ENCODE results near the gene TTC3.

Gene TTC3

DNA sequence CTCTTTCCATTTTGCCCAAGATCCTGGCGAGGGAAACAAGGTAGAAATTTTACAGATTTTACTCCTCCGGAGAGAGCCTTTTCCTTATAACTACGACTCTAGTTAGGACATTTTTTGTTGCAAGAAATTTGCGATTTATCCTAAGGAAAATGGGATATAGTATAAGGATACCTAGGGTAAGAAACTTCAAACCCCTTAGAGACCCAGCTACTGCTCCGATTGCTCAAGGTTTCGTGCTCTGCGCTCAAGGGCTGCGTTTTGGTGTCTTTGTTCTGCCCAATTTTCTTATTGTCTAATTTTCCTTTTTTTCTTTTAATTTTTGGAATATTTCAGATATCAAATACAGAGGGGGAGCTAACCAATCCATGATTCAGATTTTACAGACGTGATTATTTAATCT, 1.5 kb downstream of the TTC3 start:
- no peak for ATAC-seq
- Mint-ChIP-seq H3K9me3 (no peaks in the 10 kb centered on the region), H3K27ac (no peak overlapping the region), H3K36me3 (peaks cover 42% of the 10 kb centered on the region), H3K4me3 (peak overlapping the region; percentile 95), H3K4me1 (peaks cover 59% of the 10 kb centered on the region)
- DNase-seq (ENCODE audit: low spot score in 2 of 2) = no peak

DNA sequence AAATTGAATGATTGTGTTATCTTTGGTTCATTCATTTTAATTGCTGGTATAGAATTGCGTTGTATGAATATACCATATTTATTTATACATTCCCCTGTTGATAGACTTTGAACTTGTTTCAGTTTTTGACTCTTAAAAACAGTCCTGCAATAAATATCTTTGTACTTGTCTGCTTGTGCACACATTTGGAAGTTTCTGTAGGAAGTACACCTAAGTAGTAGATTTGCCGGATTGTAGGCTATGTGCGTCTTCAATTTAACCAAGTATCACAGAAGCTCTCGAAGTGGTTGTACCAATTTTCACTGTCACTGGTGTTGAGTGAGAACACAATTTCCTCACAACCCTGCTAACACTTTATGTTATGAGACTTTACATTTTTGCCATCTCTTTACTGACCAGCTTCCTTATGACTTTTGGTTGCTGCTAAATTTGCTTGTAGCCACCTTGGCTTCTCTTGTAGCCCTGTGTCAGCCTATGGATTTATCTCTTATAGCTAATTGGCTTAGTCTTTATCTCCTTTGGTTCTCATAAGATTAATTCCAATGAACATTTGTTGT, 2.2 kb downstream of the TTC3 start:
- Mint-ChIP-seq H3K36me3 (peaks cover 35% of the 10 kb centered on the region), H3K4me1 (peaks cover 52% of the 10 kb centered on the region), H3K9me3 (no peaks in the 10 kb centered on the region), H3K4me3 (peak overlapping the region; percentile 95), H3K27ac (no peak overlapping the region)
- no peak for DNase-seq (ENCODE audit: low spot score in 2 of 2)
- ATAC-seq = no peak

DNA sequence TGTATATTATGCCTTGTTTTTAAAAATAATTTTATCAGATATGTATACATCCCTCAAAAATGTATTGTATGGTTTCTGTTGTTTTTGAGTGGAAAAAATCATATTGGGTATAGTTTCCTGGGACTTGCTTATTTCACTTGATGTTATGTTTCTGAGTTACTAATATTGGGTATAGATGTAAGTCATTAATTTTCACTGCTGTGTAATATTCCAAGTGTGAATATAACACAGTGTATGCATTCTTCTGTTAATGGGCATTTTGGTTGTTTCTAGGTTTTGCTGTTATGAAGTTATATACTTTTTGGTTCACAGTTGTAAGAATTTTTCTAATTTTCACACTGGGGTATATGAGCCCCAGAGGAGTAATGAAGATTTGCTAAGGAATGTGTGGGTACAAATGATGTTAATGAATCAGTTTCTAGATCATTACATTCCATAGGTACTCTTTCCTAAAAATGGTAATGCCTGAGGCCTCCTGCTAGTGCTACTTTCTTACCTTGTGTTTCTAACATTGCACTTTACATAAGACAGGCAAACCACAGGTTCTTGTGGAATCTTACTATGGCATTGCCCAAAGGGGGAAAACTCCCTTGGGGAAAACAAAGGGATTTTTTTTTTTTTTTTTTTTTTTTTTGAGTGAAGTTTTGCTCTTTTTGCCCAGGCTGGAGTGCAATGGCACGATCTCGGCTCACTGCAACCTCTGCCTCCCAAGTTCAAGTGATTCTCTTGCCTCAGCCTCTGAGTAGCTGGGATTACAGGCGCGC, 3.2 kb downstream of the TTC3 start:
- Mint-ChIP-seq H3K4me1 (peaks cover 43% of the 10 kb centered on the region), H3K36me3 (peaks cover 25% of the 10 kb centered on the region), H3K27ac (no peak overlapping the region), H3K9me3 (no peaks in the 10 kb centered on the region), H3K4me3 (no peak overlapping the region)
- ATAC-seq (no peak), DNase-seq (ENCODE audit: low spot score in 2 of 2) (no peak)

DNA sequence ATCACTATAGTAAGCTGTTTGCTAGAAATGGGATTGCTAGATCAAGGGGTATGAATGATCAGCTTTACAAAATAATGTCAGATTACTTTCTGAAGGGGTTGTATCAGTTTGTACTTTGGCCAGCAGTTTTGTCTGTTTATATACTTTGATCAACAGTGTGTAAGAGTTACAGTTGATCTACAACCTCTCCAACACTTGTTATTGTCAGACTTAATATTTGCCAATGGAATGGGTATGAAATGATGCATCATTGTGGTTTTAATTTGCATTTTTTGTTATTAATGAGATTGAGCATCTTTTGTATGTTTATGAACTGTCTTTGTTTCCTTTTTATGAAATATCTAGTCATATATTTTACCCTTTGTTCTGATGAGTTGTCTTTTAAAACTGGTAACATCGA, 4.3 kb downstream of the TTC3 start:
- Mint-ChIP-seq H3K36me3 (peaks cover 16% of the 10 kb centered on the region), H3K9me3 (no peaks in the 10 kb centered on the region), H3K4me1 (peaks cover 32% of the 10 kb centered on the region), H3K4me3 (no peak overlapping the region), H3K27ac (peak overlapping the region; percentile 65)
- ATAC-seq (no peak), DNase-seq (ENCODE audit: low spot score in 2 of 2) (no peak)

DNA sequence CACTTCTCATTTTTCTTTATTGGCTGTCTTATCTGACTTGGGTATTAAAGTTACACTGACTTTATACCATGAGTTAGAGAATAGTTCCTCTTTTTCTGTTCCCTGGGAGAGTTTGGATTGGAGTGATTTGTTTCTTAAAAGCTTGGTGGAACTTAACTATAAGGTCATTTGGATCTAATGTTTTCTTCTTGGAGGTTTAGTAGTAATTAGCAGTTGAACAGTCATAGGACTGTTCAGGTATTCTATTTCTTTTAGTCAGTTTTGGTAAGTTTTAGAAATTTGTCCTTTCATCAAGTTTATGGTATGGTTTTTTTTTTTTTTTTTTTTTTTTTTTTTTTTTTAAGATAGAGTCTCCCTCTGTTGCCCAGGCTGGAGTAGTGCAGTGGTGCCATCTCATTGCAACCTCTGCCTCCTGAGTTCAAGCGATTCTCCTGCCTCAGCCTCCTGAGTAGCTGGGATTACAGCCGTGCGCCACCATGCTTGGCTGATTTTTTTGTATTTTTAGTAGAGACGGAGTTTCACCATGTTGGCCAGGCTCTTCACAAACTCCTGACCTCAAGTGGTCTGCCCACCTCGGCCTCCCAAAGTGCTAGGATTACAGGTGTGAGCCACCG, 6.3 kb downstream of the TTC3 start:
- Mint-ChIP-seq H3K9me3 (no peaks in the 10 kb centered on the region), H3K4me3 (no peak overlapping the region), H3K27ac (no peak overlapping the region), H3K4me1 (peaks cover 39% of the 10 kb centered on the region), H3K36me3 (no peaks in the 10 kb centered on the region)
- no peak for DNase-seq (ENCODE audit: low spot score in 2 of 2)
- ATAC-seq = peak; percentile 51

DNA sequence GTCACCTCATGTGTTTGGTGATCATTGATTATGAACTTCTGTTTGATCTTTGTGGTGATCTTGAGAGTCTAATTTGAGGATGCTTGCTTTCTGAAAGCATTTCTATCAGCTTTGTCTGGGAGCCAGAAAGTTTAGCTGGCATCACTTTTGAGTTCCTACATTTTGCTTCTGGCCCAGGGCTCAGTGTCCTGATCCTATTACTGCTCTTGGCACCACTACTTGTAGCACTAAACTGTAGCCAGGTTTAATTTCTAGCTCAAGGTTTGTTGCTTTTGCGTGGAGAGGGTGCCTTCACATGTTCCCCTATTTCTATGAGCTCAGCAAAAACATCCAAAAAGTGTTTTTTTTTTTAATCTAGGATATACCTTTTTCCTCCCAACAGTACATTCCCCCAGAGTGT, 9.3 kb downstream of the TTC3 start:
- H3K9me3 Mint-ChIP-seq = no peaks in the 10 kb centered on the region
- DNase-seq (ENCODE audit: low spot score in 2 of 2) (no peak), ATAC-seq (no peak)
- H3K36me3 Mint-ChIP-seq = no peaks in the 10 kb centered on the region
- peaks cover 33% of the 10 kb centered on the region for H3K4me1 Mint-ChIP-seq
- no peak overlapping the region for H3K27ac Mint-ChIP-seq
- H3K4me3 Mint-ChIP-seq = no peak overlapping the region

DNA sequence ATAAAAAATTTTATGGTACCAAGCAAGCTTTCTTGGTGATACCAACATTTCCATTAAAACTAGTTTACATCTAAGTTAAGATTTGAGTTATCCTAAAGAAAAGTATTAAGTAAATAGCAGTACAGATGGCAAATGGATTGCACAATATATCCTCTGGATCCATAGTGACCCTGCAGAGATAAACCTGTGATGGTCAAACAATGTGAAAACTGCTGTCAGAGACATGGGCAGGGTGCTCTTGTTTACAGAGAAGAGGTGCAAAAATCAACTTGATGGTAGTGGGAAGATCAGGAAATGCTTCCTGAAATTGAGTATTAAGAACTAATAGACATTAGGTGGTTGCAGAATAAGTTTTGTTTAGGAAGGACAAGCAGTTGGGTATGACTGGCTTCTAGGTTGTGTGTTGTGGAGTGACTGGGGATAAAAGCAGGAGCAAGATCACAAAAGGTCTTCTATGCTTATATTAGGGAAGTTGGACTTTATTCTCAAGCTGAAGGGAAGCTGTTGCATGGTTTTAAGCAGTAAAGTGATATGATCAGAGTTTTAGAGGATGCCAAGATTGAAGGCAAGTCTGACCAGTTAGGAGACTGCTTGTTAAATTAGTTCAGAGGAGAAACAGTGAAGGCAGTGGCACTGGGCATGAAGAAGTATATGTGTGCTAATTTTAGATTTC, 9.9 kb downstream of the TTC3 start:
- H3K4me1 Mint-ChIP-seq = peaks cover 27% of the 10 kb centered on the region
- H3K27ac Mint-ChIP-seq = no peak overlapping the region
- no peak overlapping the region for H3K4me3 Mint-ChIP-seq
- no peak for ATAC-seq
- no peaks in the 10 kb centered on the region for H3K36me3 Mint-ChIP-seq
- no peak for DNase-seq (ENCODE audit: low spot score in 2 of 2)
- H3K9me3 Mint-ChIP-seq = no peaks in the 10 kb centered on the region

DNA sequence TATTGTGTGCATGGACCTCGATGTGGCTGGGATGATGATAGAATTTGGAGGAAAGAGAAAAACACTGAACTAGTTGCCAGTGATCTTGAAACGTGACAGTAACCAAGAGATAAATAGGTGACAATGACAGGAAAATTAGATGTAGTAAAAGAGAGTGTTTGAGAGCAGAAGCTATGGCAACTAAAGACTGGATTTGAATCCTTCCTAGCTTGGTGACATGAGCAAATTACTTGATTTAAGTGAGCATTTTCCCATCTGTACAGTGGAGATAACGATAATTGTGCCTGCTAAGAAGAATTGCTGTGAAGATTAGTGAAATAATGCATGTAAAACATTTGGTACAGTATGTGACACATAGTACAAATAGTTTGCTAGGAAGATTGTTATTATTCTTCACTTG, 12.7 kb downstream of the TTC3 start:
- Mint-ChIP-seq H3K36me3 (peaks cover 13% of the 10 kb centered on the region), H3K4me3 (no peak overlapping the region), H3K27ac (no peak overlapping the region), H3K4me1 (peaks cover 16% of the 10 kb centered on the region), H3K9me3 (no peaks in the 10 kb centered on the region)
- DNase-seq (ENCODE audit: low spot score in 2 of 2) = no peak
- no peak for ATAC-seq

DNA sequence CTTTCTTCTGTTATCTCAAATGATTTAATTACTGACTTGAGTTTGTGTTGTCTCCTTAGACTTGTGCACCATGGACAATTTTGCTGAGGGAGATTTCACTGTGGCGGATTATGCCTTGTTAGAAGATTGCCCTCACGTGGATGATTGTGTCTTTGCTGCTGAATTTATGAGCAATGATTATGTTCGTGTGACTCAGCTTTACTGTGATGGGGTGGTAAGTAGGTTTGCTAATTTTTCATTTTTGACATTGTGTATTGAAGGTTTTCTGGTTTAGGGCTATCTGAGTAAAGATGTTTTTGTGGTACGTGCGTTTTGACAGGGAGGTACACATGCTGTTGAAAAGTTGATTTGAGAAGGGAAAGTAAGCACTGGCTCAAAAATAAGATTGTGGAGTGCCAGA, 14.1 kb downstream of the TTC3 start:
- no peak overlapping the region for H3K27ac Mint-ChIP-seq
- ATAC-seq (peak; percentile 46), DNase-seq (ENCODE audit: low spot score in 2 of 2) (no peak)
- peaks cover 16% of the 10 kb centered on the region for H3K4me1 Mint-ChIP-seq
- H3K36me3 Mint-ChIP-seq = peaks cover 27% of the 10 kb centered on the region
- H3K9me3 Mint-ChIP-seq = no peaks in the 10 kb centered on the region
- H3K4me3 Mint-ChIP-seq = no peak overlapping the region

DNA sequence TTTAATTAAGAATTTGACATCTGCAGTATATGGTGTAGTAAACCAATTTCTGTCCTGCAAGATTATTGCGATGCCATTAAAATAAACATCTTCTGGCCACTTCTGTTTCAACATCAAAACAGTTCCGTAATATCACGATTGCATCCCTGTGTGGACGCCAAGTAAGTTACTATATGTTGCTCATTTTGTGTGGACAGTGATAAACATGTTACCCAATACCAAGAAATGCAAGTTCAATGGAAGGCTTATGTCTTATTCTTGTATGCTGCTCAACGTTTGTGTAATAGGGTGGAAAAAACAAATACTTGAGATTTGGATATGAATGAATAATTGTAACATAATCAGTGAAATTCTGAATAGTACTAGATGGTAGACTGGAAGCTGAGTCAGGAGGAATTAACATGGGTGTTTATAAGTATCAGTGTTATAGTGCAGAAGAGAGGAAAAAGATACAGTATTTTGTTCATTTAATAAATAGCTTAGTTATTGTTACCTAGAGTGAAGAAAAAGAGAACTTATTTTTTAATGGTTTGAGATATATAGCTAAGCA, 15.2 kb downstream of the TTC3 start:
- ATAC-seq (no peak), DNase-seq (ENCODE audit: low spot score in 2 of 2) (no peak)
- peaks cover 10% of the 10 kb centered on the region for H3K4me1 Mint-ChIP-seq
- no peak overlapping the region for H3K4me3 Mint-ChIP-seq
- H3K9me3 Mint-ChIP-seq = no peaks in the 10 kb centered on the region
- no peak overlapping the region for H3K27ac Mint-ChIP-seq
- H3K36me3 Mint-ChIP-seq = peaks cover 38% of the 10 kb centered on the region

DNA sequence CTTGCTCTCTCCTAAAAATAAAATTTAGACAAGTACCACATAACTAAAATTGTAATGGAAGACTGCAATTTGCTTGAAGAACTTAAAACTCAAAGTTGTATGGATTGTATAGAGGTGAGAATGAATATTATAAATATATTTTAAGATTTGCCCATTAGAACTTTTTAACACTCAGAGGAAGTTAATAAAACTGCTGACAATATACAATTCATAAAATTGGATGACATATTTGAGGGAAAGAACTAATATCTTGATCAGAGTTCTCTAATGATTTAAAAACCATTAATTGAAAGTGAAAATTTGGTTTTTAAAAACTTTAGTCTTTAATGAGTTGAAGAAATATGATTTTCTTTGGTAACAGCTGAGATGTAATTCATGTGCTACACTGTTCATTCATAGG, 20.9 kb downstream of the TTC3 start:
- no peaks in the 10 kb centered on the region for H3K9me3 Mint-ChIP-seq
- H3K36me3 Mint-ChIP-seq = peaks cover 90% of the 10 kb centered on the region
- DNase-seq (ENCODE audit: low spot score in 2 of 2) (no peak), ATAC-seq (no peak)
- no peak overlapping the region for H3K27ac Mint-ChIP-seq
- H3K4me3 Mint-ChIP-seq = no peak overlapping the region
- H3K4me1 Mint-ChIP-seq = no peaks in the 10 kb centered on the region

DNA sequence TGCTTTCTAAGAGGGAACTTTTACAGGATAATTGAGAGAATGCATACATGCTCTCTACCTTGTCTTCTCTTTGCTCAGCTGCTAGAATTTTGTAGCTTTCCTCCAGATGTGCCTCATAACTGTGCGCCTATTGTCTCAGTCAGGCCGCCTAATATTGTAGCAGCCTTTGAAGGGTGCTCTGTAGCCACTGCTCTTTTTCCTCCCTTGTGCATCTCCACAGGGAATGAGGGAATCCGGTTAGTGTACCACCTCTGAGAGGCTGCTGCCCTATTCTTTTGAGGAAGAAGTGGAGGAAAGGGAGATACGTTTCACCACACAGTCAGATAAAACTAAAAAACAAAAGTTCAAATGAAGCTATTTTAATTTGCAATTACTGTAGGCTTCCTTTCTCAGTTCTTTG, 22.8 kb downstream of the TTC3 start:
- Mint-ChIP-seq H3K4me1 (no peaks in the 10 kb centered on the region), H3K27ac (no peak overlapping the region), H3K9me3 (no peaks in the 10 kb centered on the region), H3K36me3 (peaks cover 83% of the 10 kb centered on the region), H3K4me3 (no peak overlapping the region)
- ATAC-seq (no peak), DNase-seq (ENCODE audit: low spot score in 2 of 2) (no peak)

DNA sequence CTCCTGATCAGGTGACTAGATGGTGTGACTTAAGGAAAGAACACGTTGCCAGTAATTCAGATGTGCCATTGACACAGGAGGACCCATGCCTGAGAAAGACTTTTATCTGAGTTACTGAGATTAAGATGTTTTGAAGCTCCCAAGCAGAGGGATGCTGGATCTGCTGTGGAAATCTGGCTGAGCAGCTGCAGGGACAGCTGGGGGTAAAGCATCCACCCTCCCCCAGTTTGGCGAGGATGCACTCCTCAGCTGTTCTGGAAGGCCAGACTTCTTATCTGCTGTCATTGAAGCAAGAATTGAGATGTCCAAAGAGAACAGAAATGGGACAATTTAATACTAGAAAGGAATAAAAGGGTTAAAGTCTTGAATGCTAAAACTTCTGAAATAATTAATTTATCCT, 25.7 kb downstream of the TTC3 start:
- peaks cover 3% of the 10 kb centered on the region for H3K4me1 Mint-ChIP-seq
- H3K27ac Mint-ChIP-seq = no peak overlapping the region
- H3K36me3 Mint-ChIP-seq = peaks cover 56% of the 10 kb centered on the region
- DNase-seq (ENCODE audit: low spot score in 2 of 2) (no peak), ATAC-seq (no peak)
- H3K4me3 Mint-ChIP-seq = no peak overlapping the region
- H3K9me3 Mint-ChIP-seq = peaks cover 2% of the 10 kb centered on the region

DNA sequence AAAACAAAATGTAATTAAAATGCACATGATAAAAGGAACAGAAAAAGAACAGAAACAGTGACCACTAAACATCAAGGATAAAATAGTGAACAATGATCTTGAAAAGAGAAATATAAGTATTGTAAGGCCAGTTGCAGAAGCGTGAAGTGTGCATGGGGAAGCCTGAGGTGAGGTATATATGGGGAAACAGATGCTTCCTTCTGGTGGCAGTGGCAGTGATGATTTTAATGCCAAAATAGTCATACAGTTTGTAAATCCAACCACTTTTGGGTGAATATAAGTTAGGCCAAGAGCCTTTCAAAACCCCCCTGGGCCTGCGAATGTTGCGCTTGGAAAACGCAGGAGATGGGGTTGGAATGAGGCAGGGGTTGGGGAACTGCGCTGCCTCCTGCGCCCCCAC, 27.3 kb downstream of the TTC3 start:
- Mint-ChIP-seq H3K36me3 (peaks cover 43% of the 10 kb centered on the region), H3K27ac (no peak overlapping the region), H3K9me3 (peaks cover 5% of the 10 kb centered on the region), H3K4me1 (peaks cover 7% of the 10 kb centered on the region), H3K4me3 (no peak overlapping the region)
- DNase-seq (ENCODE audit: low spot score in 2 of 2) (no peak), ATAC-seq (no peak)

DNA sequence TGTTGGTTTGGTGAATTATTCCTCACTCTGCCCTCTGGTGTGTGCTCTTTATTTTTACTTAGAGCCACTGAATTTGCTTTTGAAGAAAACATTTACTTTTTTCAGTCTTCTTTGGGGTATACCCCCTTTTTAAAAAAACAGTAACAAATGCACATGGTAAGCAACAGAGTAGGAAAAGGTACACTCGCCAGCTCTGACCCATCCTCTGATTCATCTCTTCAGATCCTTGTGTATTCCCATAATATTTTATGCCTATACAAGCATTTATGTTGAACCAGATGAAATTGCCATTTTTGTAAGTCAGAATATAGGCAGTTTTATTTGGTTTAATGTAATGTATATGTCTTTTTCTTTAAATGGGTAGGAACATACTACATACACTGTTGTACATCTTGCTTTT, 28.3 kb downstream of the TTC3 start:
- ATAC-seq (no peak), DNase-seq (ENCODE audit: low spot score in 2 of 2) (no peak)
- H3K9me3 Mint-ChIP-seq = peaks cover 5% of the 10 kb centered on the region
- H3K4me3 Mint-ChIP-seq = no peak overlapping the region
- peaks cover 7% of the 10 kb centered on the region for H3K4me1 Mint-ChIP-seq
- no peak overlapping the region for H3K27ac Mint-ChIP-seq
- H3K36me3 Mint-ChIP-seq = peaks cover 32% of the 10 kb centered on the region

Data from stimulated activated effector memory CD8-positive, alpha-beta T cell treated with anti-CD3 and anti-CD28 coated beads, Interleukin-12 subunit alpha, Interleukin-12 subunit beta, amount 100 ng/mL, for 72 hours (primary cell).